Stomach (tissue), 4 donors: ENCODE measurements around the gene ELOA.

ENCODE experiments used
- CTCF ChIP-seq, 7 experiments: fragments of 450-650 bp in 4 of 7; fragments of 200-600 bp in 3 of 7; sonication (generic) in 3 of 7; IDR thresholded peaks; one replicate each; pipeline ENCODE4 v1.5.1; 2016 to 2019; ENCODE audit warnings: antibody characterized with exemption in 7 of 7, control low read depth in 2 of 7, mild to moderate bottlenecking in 1 of 7
- EP300 ChIP-seq: sonication (generic); formaldehyde crosslinking; IDR thresholded peaks from one replicate; pipeline ENCODE4 v1.6.1; 2017; ENCODE audit warnings: antibody characterized with exemption
- POLR2A ChIP-seq, 4 donors: fragments of 450-650 bp; IDR thresholded peaks; one replicate each; pipeline ENCODE4 v1.6.1; 2016; ENCODE audit warnings: antibody characterized with exemption in 4 of 4, control low read depth in 2 of 4, mild to moderate bottlenecking in 1 of 4, moderate library complexity in 1 of 4
- POLR2AphosphoS5 ChIP-seq, 3 donors: sonication (generic); formaldehyde crosslinking; IDR thresholded peaks; one replicate each; pipeline ENCODE4 v1.6.1; 2016; ENCODE audit warnings: antibody characterized with exemption in 3 of 3

- TF ChIP-seq CTCF (IDR thresholded peaks at IDR 0.05): peak in 5 of 7 experiments; percentile 44 to 66 (median 48)
- no peak for TF ChIP-seq POLR2A (IDR thresholded peaks at IDR 0.05)
- TF ChIP-seq EP300: no peak
- TF ChIP-seq POLR2AphosphoS5 (IDR thresholded peaks at IDR 0.05): peak in 1 of 3 donors; percentile 70
Measured at GRCh38 chr1:23751050-23751814, 8.0 kb downstream of the ELOA start.
